ENCODE results near the gene SGCA.

The SGCA gene

GRCh38 chr17:50192618-50193291 lies 26.9 kb downstream of the SGCA start:
- DNase-seq (ENCODE audit: low spot score) (no peak), FAIRE-seq (no peak)

GRCh38 chr17:50194140-50194933 lies 28.5 kb downstream of the SGCA start:
- no peak for FAIRE-seq

GRCh38 chr17:50194934-50195865 lies 29.4 kb downstream of the SGCA start:
- no peak for FAIRE-seq

More at GRCh38 chr17:50194140-50194933, 28.5 kb downstream of the SGCA start:
- no peak for DNase-seq (ENCODE audit: low spot score)

GRCh38 chr17:50196036-50196435 lies 30.2 kb downstream of the SGCA start:
- no peak for FAIRE-seq
- DNase-seq (ENCODE audit: low spot score), result no peak

More at GRCh38 chr17:50194934-50195865, 29.4 kb downstream of the SGCA start:
- no peak for DNase-seq (ENCODE audit: low spot score)

GRCh38 chr17:50196826-50197225 lies 31.0 kb downstream of the SGCA start:
- DNase-seq (ENCODE audit: low spot score) (no peak), FAIRE-seq (no peak)

- DNase-seq (ENCODE audit: low spot score) (peak; percentile 54), FAIRE-seq (no peak)
These were observed 32.3 kb downstream of the SGCA start for GRCh38 chr17:50198026-50198669.

GRCh38 chr17:50199211-50199802 lies 33.5 kb downstream of the SGCA start:
- DNase-seq (ENCODE audit: low spot score) (no peak), FAIRE-seq (no peak)

GRCh38 chr17:50199803-50200456 lies 34.1 kb downstream of the SGCA start:
- FAIRE-seq, result peak; percentile 88

GRCh38 chr17:50200457-50201275 lies 34.9 kb downstream of the SGCA start:
- DNase-seq (ENCODE audit: low spot score), result peak; percentile 78
- FAIRE-seq, result peak; percentile 32

More at GRCh38 chr17:50199803-50200456, 34.1 kb downstream of the SGCA start:
- DNase-seq (ENCODE audit: low spot score), result peak; percentile 87

GRCh38 chr17:50201276-50201854 lies 35.6 kb downstream of the SGCA start, which contains the start of gene COL1A1:
COL1A1 (minus strand) TSS chr17:50201631; CDS start chr17:50201513, 118 bp downstream.
- DNase-seq (ENCODE audit: low spot score) (no peak), FAIRE-seq (no peak)

GRCh38 chr17:50203086-50203485 lies 37.3 kb downstream of the SGCA start:
- no peak for FAIRE-seq
- DNase-seq (ENCODE audit: low spot score), result no peak

GRCh38 chr17:50203604-50204345 lies 38.0 kb downstream of the SGCA start:
- no peak for DNase-seq (ENCODE audit: low spot score)
- FAIRE-seq, result no peak

- FAIRE-seq, result no peak
These were observed 38.6 kb downstream of the SGCA start for GRCh38 chr17:50204431-50204830.

GRCh38 chr17:50205111-50205962 lies 39.5 kb downstream of the SGCA start:
- FAIRE-seq (no peak), DNase-seq (ENCODE audit: low spot score) (peak; percentile 24)

More at GRCh38 chr17:50204431-50204830, 38.6 kb downstream of the SGCA start:
- DNase-seq (ENCODE audit: low spot score), result no peak

- FAIRE-seq, result no peak
These were observed 40.2 kb downstream of the SGCA start for GRCh38 chr17:50205963-50206505.

GRCh38 chr17:50206604-50207293 lies 40.9 kb downstream of the SGCA start:
- no peak for FAIRE-seq

More at GRCh38 chr17:50205963-50206505, 40.2 kb downstream of the SGCA start:
- no peak for DNase-seq (ENCODE audit: low spot score)

More at GRCh38 chr17:50206604-50207293, 40.9 kb downstream of the SGCA start:
- DNase-seq (ENCODE audit: low spot score), result no peak

All from RCC 7860 (cell line).